ENCODE results near the gene WDR48. TPM values are rescaled to one million over a fixed set of nuclear protein-coding genes. Genes with fewer than 3 reads are reported as not detected.

WDR48 gene
- polyA plus RNA-seq, 1 donor: 37.3 TPM

- DNase-seq: no peak
These were observed 12.8 kb downstream of the WDR48 start for GRCh38 chr3:39064646-39065045.

GRCh38 chr3:39065197-39065596 lies 13.4 kb downstream of the WDR48 start:
- no peak for DNase-seq

- DNase-seq: no peak
These were observed 15.5 kb downstream of the WDR48 start for GRCh38 chr3:39067286-39067685.

- no peak for DNase-seq
These were observed 16.7 kb downstream of the WDR48 start for GRCh38 chr3:39068556-39068955.

- no peak for DNase-seq
These were observed 24.1 kb downstream of the WDR48 start for GRCh38 chr3:39075910-39076309.

- no peak for DNase-seq
These were observed 27.7 kb downstream of the WDR48 start for GRCh38 chr3:39079530-39079929.

- no peak for DNase-seq
These were observed 28.2 kb downstream of the WDR48 start for GRCh38 chr3:39080026-39080425.

GRCh38 chr3:39082666-39083313 lies 31.0 kb downstream of the WDR48 start:
- no peak for DNase-seq

GRCh38 chr3:39086144-39086543 lies 34.3 kb downstream of the WDR48 start:
- no peak for DNase-seq

- no peak for DNase-seq
These were observed 36.6 kb downstream of the WDR48 start for GRCh38 chr3:39088456-39088855.

- DNase-seq: no peak
These were observed 37.1 kb downstream of the WDR48 start for GRCh38 chr3:39088889-39089288.

- no peak for DNase-seq
These were observed 39.1 kb downstream of the WDR48 start for GRCh38 chr3:39090922-39091321.

- no peak for DNase-seq
These were observed 43.2 kb downstream of the WDR48 start for GRCh38 chr3:39094851-39095677.

- no peak for DNase-seq
These were observed 44.0 kb downstream of the WDR48 start for GRCh38 chr3:39095778-39096177.

GRCh38 chr3:39096775-39097174 lies 45.0 kb downstream of the WDR48 start:
- no peak for DNase-seq

- DNase-seq: no peak
These were observed 46.1 kb downstream of the WDR48 start for GRCh38 chr3:39097716-39098472.

- DNase-seq: no peak
These were observed 46.7 kb downstream of the WDR48 start for GRCh38 chr3:39098473-39099000.

- DNase-seq: no peak
These were observed 47.4 kb downstream of the WDR48 start for GRCh38 chr3:39099242-39099641.

- DNase-seq: no peak
These were observed 48.1 kb downstream of the WDR48 start for GRCh38 chr3:39099738-39100499.

GRCh38 chr3:39100500-39100886 lies 48.7 kb downstream of the WDR48 start:
- no peak for DNase-seq

GRCh38 chr3:39101022-39101689 lies 49.3 kb downstream of the WDR48 start:
- DNase-seq: no peak

Data from hindlimb muscle (tissue), 1 donor.